ENCODE measurements around the gene HS3ST5.

DNA sequence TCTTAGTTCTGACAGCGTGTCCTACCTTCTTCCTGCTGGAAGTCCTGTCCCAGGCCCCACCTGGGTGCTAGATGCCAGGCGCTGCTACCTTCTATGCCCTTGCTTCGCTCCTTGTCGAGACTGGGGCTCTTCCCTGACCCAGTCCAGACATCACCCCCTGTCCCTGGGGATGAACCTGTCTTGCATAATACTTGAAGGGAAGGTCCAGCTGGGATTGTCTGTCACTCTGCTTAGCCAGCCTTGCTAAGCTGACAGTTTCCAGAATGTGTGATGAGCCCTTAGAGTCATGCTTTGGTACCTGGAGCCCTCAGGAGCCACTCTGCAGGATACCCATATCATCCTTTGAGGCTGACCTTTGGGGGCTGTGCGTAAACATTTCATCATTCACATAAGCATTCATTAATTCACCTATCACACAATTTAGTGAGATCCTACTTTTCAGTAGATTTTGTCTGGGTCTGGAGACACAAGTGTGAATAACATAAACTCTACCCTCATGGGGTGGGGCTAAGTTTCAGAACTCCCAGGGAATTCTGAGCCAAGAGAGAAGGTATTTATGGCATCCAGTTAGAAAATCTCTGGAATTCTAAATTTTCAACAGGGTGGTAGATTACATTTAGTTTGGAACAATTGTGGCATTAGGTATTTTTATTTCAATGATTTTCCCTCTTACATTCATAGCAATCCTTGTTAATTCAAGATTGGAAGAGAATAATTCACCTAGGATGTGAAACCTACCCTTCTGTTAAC, 220.7 kb downstream of the HS3ST5 start:
- no peak for TF ChIP-seq CTCF (IDR thresholded peaks at IDR 0.05)
- no peak for TF ChIP-seq EP300 (IDR thresholded peaks at IDR 0.05)
- TF ChIP-seq POLR2AphosphoS5 (IDR thresholded peaks at IDR 0.05), result no peak

Data from stomach (tissue), 4 donors.